Measurements from ENCODE around the gene CD209. TPM values are rescaled to one million over a fixed set of nuclear protein-coding genes. Genes with fewer than 3 reads are reported as not detected.

The CD209 gene
- total RNA-seq, 1 donor from 2014 or later, result 7.6 TPM

- no peak for DNase-seq (ENCODE audit: low spot score)
- intact Hi-C loops (cut with DNase I), result no loop called here
These were observed 55.8 kb downstream of the CD209 start for GRCh38 chr19:7691497-7691896.

- intact Hi-C loops (cut with DNase I), result no loop called here
- no peak for DNase-seq (ENCODE audit: low spot score)
These were observed 56.5 kb downstream of the CD209 start for GRCh38 chr19:7690779-7691258.

Other genes starting within 250 kb of the CD209 start
- gene ZNF358, start 231.4 kb downstream of the CD209 start, total RNA-seq, result 76.7 TPM
- 16.0 TPM for gene MCOLN1, start 224.9 kb downstream of the CD209 start, total RNA-seq
- 41.9 TPM for gene PNPLA6, start 211.8 kb downstream of the CD209 start, total RNA-seq
- not detected for gene CAMSAP3, start 151.7 kb downstream of the CD209 start, total RNA-seq
- gene XAB2, start 118.0 kb downstream of the CD209 start, total RNA-seq, result 21.8 TPM
- 130 TPM for gene PET100, start 117.7 kb downstream of the CD209 start, total RNA-seq
- not detected for gene PCP2, start 113.8 kb downstream of the CD209 start, total RNA-seq
- gene STXBP2, start 110.4 kb downstream of the CD209 start, total RNA-seq, result 4.0 TPM
- 0.75 TPM for gene RETN, start 78.5 kb downstream of the CD209 start, total RNA-seq
- gene MCEMP1, start 70.4 kb downstream of the CD209 start, total RNA-seq, result 0.54 TPM
- 77.0 TPM for gene TRAPPC5, start 66.7 kb downstream of the CD209 start, total RNA-seq
- not detected for gene FCER2, start 45.4 kb downstream of the CD209 start, total RNA-seq
- 0.92 TPM for gene CLEC4G, start 15.4 kb downstream of the CD209 start, total RNA-seq
- gene CLEC4M, start 15.7 kb upstream of the CD209 start, total RNA-seq, result not detected
- 23.6 TPM for gene EVI5L, start 82.7 kb upstream of the CD209 start, total RNA-seq
- 0.13 TPM for gene PRR36, start 126.9 kb upstream of the CD209 start, total RNA-seq
- 0.30 TPM for gene LRRC8E, start 141.0 kb upstream of the CD209 start, total RNA-seq
- gene MAP2K7, start 156.3 kb upstream of the CD209 start, total RNA-seq, result 28.6 TPM
- gene TGFBR3L, start 167.3 kb upstream of the CD209 start, total RNA-seq, result 3.0 TPM
- 12.3 TPM for gene SNAPC2, start 172.8 kb upstream of the CD209 start, total RNA-seq
- 0.24 TPM for gene CTXN1, start 178.6 kb upstream of the CD209 start, total RNA-seq
- 82.6 TPM for gene TIMM44, start 196.1 kb upstream of the CD209 start, total RNA-seq

All from cardiac septum (tissue), 1 donor.